ENCODE data around the gene CDH4.

CDH4 gene

DNA sequence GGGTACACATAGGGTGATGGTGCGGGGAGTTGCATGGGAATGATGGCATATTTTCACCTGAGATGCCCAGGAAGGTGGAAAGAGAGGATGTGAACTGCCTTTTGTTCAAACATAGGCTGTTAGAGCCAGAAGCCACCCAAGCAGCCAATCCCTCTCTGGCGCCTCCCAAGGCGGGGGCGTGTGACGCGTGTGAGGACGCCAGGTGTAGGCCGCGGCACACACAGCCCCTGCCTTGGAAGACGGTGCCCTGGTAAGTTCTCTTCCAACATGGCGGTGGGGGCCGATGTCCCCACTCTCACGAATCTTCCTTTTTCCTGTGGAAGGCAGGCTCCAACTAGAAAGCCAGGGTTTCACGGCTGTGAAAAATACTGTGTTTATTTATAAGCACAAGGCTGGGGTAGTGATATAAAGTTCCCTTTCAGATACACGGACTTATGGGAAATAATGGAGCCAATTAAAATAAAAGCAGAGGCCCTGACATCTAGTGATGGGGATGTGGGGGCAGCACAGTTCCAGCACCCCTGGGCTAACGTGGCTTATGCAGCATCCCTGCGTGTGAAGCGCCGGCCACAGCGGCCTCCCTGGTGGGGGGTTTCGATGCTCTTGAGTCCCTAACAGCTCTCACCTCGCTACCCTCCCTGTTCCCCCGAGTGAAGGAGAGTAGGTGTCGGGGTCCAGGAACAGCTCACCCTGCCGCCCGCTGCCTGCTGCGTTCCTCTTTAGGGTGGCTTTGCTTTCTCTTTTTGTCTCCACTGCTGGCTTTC, 28.3 kb downstream of the CDH4 start:
- H3K4me3 ChIP-seq (replicated peaks; ENCODE audit: low read depth, low read length), result no peak overlapping the region
- no peak for TF ChIP-seq CTCF (IDR thresholded peaks at IDR 0.05; ENCODE audit: low read length, missing control alignments)
- DNase-seq (ENCODE audit: low read depth), result no peak

- DNase-seq (ENCODE audit: low read depth), result no peak
- H3K4me3 ChIP-seq (replicated peaks; ENCODE audit: low read depth, low read length), result no peak overlapping the region
- no peak for TF ChIP-seq CTCF (IDR thresholded peaks at IDR 0.05; ENCODE audit: low read length, missing control alignments)
These were observed 29.3 kb downstream of the CDH4 start for GRCh38 chr20:61281286-61281795.

GRCh38 chr20:61284752-61285151, 32.7 kb downstream of the CDH4 start:
- no peak overlapping the region for H3K4me3 ChIP-seq (replicated peaks; ENCODE audit: low read depth, low read length)
- TF ChIP-seq CTCF (IDR thresholded peaks at IDR 0.05; ENCODE audit: low read length, missing control alignments), result no peak

DNA sequence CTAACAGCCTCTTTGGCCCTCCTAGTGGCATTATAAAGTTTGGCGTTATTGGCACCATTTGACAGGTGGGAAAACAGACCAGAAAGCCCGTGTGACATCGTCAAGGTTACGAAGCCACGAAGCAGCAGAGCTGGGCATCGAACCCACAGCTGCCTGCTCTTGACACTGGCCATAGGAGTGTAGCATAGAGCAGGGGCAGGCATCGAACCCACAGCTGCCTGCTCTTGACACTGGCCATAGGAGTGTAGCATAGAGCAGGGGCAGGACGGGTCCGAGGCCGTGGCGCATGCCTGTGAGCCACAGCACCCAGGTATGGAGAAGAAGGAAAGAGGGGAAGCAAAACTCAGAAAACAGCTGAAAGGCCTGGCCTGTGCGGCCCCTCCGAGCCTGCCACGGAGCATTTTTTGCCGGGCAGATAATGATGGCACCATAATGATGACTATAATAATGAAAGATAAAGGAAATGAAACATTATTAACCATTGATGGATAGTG, 33.1 kb downstream of the CDH4 start:
- no peak for DNase-seq (ENCODE audit: low read depth)
- no peak for TF ChIP-seq CTCF (IDR thresholded peaks at IDR 0.05; ENCODE audit: low read length, missing control alignments)
- no peak overlapping the region for H3K4me3 ChIP-seq (replicated peaks; ENCODE audit: low read depth, low read length)

More at GRCh38 chr20:61284752-61285151, 32.7 kb downstream of the CDH4 start:
- DNase-seq (ENCODE audit: low read depth), result no peak

- TF ChIP-seq CTCF (IDR thresholded peaks at IDR 0.05; ENCODE audit: low read length, missing control alignments), result no peak
- no peak for DNase-seq (ENCODE audit: low read depth)
- no peak overlapping the region for H3K4me3 ChIP-seq (replicated peaks; ENCODE audit: low read depth, low read length)
These were observed 33.6 kb downstream of the CDH4 start for GRCh38 chr20:61285691-61286090.

DNA sequence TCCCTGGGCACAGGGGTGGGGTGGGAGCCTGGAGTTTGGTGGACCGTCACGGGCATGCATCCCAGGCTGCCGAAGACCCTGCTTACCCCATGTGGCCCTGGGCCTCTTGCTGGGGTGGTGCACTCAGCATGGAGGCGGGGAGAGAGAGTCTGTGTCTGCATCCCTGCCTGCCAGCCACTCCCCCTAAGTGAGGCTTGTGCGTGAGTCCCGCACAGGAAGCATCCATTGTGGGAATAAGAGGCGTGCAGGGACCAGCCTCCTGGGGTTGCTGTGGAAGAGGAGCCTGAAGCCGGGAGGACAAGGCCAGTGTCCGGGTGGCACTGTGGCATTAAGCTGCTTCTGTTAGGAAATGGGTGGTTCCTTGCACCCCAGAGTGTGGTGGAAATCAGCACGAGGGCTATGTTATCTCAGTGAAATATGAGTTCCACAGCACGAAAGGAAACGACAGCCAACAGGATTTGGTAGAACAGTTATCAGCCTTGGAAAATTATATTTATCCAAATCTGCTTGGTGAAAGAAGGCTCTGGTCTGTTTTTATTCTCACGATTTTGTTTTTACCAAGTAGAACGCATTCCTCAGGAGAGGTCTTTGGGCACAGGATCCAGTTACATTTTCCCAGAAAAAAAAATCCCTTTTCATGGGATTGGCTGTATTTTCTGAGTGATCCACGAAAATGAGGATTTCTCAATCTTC, 35.7 kb downstream of the CDH4 start:
- no peak overlapping the region for H3K4me3 ChIP-seq (replicated peaks; ENCODE audit: low read depth, low read length)
- TF ChIP-seq CTCF (IDR thresholded peaks at IDR 0.05; ENCODE audit: low read length, missing control alignments), result no peak
- no peak for DNase-seq (ENCODE audit: low read depth)
